ENCODE results near the gene GRK5.

GRK5 gene

DNA sequence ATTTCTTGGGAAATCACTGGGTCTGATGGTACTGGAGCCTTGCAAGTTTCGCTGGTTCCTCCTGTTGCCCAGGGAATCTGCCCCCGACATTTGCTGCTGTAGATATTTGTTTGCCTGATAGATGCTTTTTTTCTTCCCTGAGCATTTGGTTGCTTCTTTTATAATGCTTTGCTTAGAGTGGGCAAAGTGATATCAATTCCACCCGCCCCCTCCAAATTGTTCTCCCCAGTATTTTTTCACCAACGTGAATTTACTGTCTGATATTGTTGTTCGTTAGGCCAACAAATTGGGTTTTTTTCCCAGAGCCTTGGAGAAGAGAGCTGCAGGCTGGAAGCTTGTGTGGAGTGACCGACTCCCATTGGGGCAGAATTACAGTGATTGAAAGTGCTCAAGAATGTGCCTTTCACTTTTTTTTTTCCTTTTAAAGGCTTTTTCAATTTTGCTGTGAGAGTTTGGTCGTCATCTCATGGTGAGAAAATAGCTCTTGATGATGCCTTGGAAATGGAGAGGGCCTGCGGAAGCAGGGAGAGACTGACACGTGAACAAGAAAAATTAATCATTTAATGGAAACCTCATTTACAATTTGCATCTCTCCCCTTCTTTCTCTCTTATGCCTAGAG lies 2.5 kb downstream of the GRK5 start:
- no peak overlapping the region for H3K18ac ChIP-seq (ENCODE audit: low read length)
- no peak overlapping the region for H3K27ac ChIP-seq (ENCODE audit: low read depth, low read length)
- no peak overlapping the region for H2BK120ac ChIP-seq (ENCODE audit: insufficient read depth, low read length, poor library complexity)
- H3K79me1 ChIP-seq (ENCODE audit: low read length): peaks cover 5% of the 10 kb centered on the region
- no peak overlapping the region for H3K9ac ChIP-seq (ENCODE audit: low read length)
- H3K4me2 ChIP-seq (ENCODE audit: low read length): no peak overlapping the region
- H2AFZ ChIP-seq (ENCODE audit: insufficient read depth, low read length, poor library complexity): no peak overlapping the region
- no peak overlapping the region for H4K8ac ChIP-seq (ENCODE audit: low read depth, low read length)
- no CpG with 5 or more reads among the region's 9 CpGs for WGBS (ENCODE audit: extremely low coverage, insufficient coverage, insufficient read length)
- H3K14ac ChIP-seq (ENCODE audit: low read length): no peak overlapping the region
- H3K4me1 ChIP-seq (ENCODE audit: control insufficient read depth in 1 of 2, insufficient read depth in 2 of 2, low read length in 2 of 2): peaks cover 8 to 11% of the 10 kb centered on the region in 2 experiments
- no peak overlapping the region for H2AK5ac ChIP-seq (ENCODE audit: low read length)
- H3K36me3 ChIP-seq (ENCODE audit: control insufficient read depth in 1 of 2, insufficient read depth in 2 of 2, low read length in 2 of 2): no peaks in the 10 kb centered on the region
- H3K9me3 ChIP-seq (ENCODE audit: insufficient read depth, low read depth, low read length): no peaks in the 10 kb centered on the region
- H3K23ac ChIP-seq (ENCODE audit: low read length): no peak overlapping the region
- no peaks in the 10 kb centered on the region for H3K27me3 ChIP-seq (ENCODE audit: insufficient read depth, low read length)
- no peak overlapping the region for H2BK5ac ChIP-seq (ENCODE audit: low read depth, low read length, poor library complexity)
- H3K4ac ChIP-seq (ENCODE audit: low read depth, low read length): no peak overlapping the region
- no peak overlapping the region for H2BK12ac ChIP-seq (ENCODE audit: low read length)
- no peak overlapping the region for H4K91ac ChIP-seq (ENCODE audit: low read depth, low read length)
- peaks cover 3% of the 10 kb centered on the region for H3K79me2 ChIP-seq (ENCODE audit: control insufficient read depth, insufficient read depth, low read length, poor library complexity)
- no peak overlapping the region for H3K4me3 ChIP-seq (ENCODE audit: low read depth, low read length)
- no peak for DNase-seq
- H4K12ac ChIP-seq (ENCODE audit: low read depth, low read length): no peak overlapping the region

- no peak for DNase-seq
- Histone ChIP-seq H3K79me2 (ENCODE audit: control insufficient read depth, insufficient read depth, low read length, poor library complexity) (peaks cover 3% of the 10 kb centered on the region), H3K4me1 (ENCODE audit: control insufficient read depth in 1 of 2, insufficient read depth in 2 of 2, low read length in 2 of 2) (peaks cover 8 to 11% of the 10 kb centered on the region in 2 experiments), H3K18ac (ENCODE audit: low read length) (no peak overlapping the region), H4K91ac (ENCODE audit: low read depth, low read length) (no peak overlapping the region), H3K27ac (ENCODE audit: low read depth, low read length) (no peak overlapping the region), H2BK5ac (ENCODE audit: low read depth, low read length, poor library complexity) (no peak overlapping the region), H3K9ac (ENCODE audit: low read length) (no peak overlapping the region), H3K14ac (ENCODE audit: low read length) (no peak overlapping the region), H3K79me1 (ENCODE audit: low read length) (peaks cover 5% of the 10 kb centered on the region), H3K4me2 (ENCODE audit: low read length) (no peak overlapping the region), H2BK12ac (ENCODE audit: low read length) (no peak overlapping the region), H3K4ac (ENCODE audit: low read depth, low read length) (no peak overlapping the region), H3K27me3 (ENCODE audit: insufficient read depth, low read length) (no peaks in the 10 kb centered on the region), H4K8ac (ENCODE audit: low read depth, low read length) (no peak overlapping the region), H3K23ac (ENCODE audit: low read length) (no peak overlapping the region), H4K12ac (ENCODE audit: low read depth, low read length) (no peak overlapping the region), H3K36me3 (ENCODE audit: control insufficient read depth in 1 of 2, insufficient read depth in 2 of 2, low read length in 2 of 2) (no peaks in the 10 kb centered on the region), H3K9me3 (ENCODE audit: insufficient read depth, low read depth, low read length) (no peaks in the 10 kb centered on the region), H2AFZ (ENCODE audit: insufficient read depth, low read length, poor library complexity) (no peak overlapping the region), H3K4me3 (ENCODE audit: low read depth, low read length) (no peak overlapping the region), H2BK120ac (ENCODE audit: insufficient read depth, low read length, poor library complexity) (no peak overlapping the region), H2AK5ac (ENCODE audit: low read length) (no peak overlapping the region)
- no CpG with 5 or more reads among the region's 2 CpGs for WGBS (ENCODE audit: extremely low coverage, insufficient coverage, insufficient read length)
These were observed 3.3 kb downstream of the GRK5 start for GRCh38 chr10:119210633-119211032.

DNA sequence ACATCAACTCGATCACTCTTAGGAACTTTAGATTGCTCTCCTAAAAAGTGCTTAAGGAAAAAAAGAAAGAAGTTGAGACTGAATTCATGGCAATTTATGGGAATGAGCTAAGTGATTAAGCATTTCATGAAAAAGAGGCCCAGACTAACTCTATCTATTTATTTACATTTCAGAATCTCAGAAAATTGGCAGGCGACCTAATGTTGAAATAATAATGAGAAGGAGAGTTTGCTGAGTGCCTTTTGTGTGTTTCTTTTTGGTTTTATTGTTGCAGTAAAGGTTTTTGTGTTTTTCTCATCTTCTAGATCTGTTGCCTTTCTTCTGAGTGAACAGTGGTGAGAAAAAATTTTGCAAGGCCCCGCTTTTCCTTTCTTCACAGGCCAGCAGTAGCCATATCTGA lies 3.8 kb downstream of the GRK5 start:
- Histone ChIP-seq H3K18ac (ENCODE audit: low read length) (no peak overlapping the region), H4K8ac (ENCODE audit: low read depth, low read length) (no peak overlapping the region), H3K9me3 (ENCODE audit: insufficient read depth, low read depth, low read length) (no peaks in the 10 kb centered on the region), H2AK5ac (ENCODE audit: low read length) (no peak overlapping the region), H2BK120ac (ENCODE audit: insufficient read depth, low read length, poor library complexity) (no peak overlapping the region), H3K4ac (ENCODE audit: low read depth, low read length) (no peak overlapping the region), H3K9ac (ENCODE audit: low read length) (no peak overlapping the region), H2AFZ (ENCODE audit: insufficient read depth, low read length, poor library complexity) (no peak overlapping the region), H3K4me2 (ENCODE audit: low read length) (no peak overlapping the region), H3K79me1 (ENCODE audit: low read length) (peaks cover 5% of the 10 kb centered on the region), H4K91ac (ENCODE audit: low read depth, low read length) (no peak overlapping the region), H3K27ac (ENCODE audit: low read depth, low read length) (no peak overlapping the region), H3K79me2 (ENCODE audit: control insufficient read depth, insufficient read depth, low read length, poor library complexity) (peaks cover 3% of the 10 kb centered on the region), H3K36me3 (ENCODE audit: control insufficient read depth in 1 of 2, insufficient read depth in 2 of 2, low read length in 2 of 2) (no peaks in the 10 kb centered on the region), H3K14ac (ENCODE audit: low read length) (no peak overlapping the region), H3K27me3 (ENCODE audit: insufficient read depth, low read length) (no peaks in the 10 kb centered on the region), H4K12ac (ENCODE audit: low read depth, low read length) (no peak overlapping the region), H2BK5ac (ENCODE audit: low read depth, low read length, poor library complexity) (no peak overlapping the region), H3K4me1 (ENCODE audit: control insufficient read depth in 1 of 2, insufficient read depth in 2 of 2, low read length in 2 of 2) (peaks cover 8 to 11% of the 10 kb centered on the region in 2 experiments), H3K4me3 (ENCODE audit: low read depth, low read length) (no peak overlapping the region), H3K23ac (ENCODE audit: low read length) (no peak overlapping the region), H2BK12ac (ENCODE audit: low read length) (no peak overlapping the region)
- no peak for DNase-seq
- WGBS (ENCODE audit: extremely low coverage, insufficient coverage, insufficient read length): no CpG with 5 or more reads among the region's 3 CpGs

DNA sequence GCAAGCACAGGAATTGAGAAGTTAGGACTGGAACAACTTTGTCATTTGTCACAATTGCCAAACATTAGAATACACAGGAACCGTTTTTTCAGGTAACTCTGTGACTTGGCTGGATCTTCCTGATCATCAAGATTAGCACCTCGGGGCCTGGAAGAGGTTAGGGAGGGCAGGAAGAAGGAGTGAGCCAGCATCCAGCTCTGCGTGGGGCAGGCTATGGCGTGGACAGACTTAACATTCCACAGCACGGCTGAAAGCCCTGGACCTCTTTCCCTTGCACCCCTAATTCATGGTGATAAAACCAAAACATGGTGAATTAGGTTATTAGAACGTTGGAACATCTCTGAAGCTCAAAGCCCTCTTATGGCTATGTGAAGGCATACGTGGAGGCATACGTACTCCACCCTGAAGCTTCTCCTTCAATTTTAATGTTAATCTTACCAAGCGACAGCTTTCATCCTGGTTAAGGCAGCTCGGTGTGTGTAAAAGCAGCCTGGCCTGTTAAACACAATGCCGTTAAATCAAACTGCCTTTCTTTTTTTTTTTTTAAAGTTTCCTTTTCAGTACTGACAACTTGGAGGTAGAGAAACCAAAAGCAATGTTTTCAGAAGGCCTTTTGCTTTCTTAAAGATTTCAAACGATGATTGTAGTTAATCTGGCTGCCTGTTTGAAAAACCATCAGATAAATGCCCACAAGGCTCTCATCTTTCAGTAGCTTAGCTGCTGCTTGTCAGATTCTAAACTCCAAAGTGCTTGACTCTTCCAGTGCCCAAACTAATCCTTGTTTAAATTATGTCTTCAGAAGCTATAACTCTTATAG lies 4.5 kb downstream of the GRK5 start:
- Histone ChIP-seq H2AFZ (ENCODE audit: insufficient read depth, low read length, poor library complexity) (no peak overlapping the region), H3K4ac (ENCODE audit: low read depth, low read length) (no peak overlapping the region), H4K8ac (ENCODE audit: low read depth, low read length) (no peak overlapping the region), H2BK12ac (ENCODE audit: low read length) (no peak overlapping the region), H3K14ac (ENCODE audit: low read length) (no peak overlapping the region), H3K79me2 (ENCODE audit: control insufficient read depth, insufficient read depth, low read length, poor library complexity) (peaks cover 2% of the 10 kb centered on the region), H3K4me1 (ENCODE audit: control insufficient read depth in 1 of 2, insufficient read depth in 2 of 2, low read length in 2 of 2) (peaks cover 8 to 9% of the 10 kb centered on the region in 2 experiments), H3K4me3 (ENCODE audit: low read depth, low read length) (no peak overlapping the region), H3K79me1 (ENCODE audit: low read length) (peaks cover 4% of the 10 kb centered on the region), H2BK120ac (ENCODE audit: insufficient read depth, low read length, poor library complexity) (no peak overlapping the region), H4K91ac (ENCODE audit: low read depth, low read length) (no peak overlapping the region), H3K36me3 (ENCODE audit: control insufficient read depth in 1 of 2, insufficient read depth in 2 of 2, low read length in 2 of 2) (no peaks in the 10 kb centered on the region), H3K27me3 (ENCODE audit: insufficient read depth, low read length) (no peaks in the 10 kb centered on the region), H3K27ac (ENCODE audit: low read depth, low read length) (no peak overlapping the region), H2AK5ac (ENCODE audit: low read length) (no peak overlapping the region), H3K23ac (ENCODE audit: low read length) (no peak overlapping the region), H3K4me2 (ENCODE audit: low read length) (no peak overlapping the region), H3K9me3 (ENCODE audit: insufficient read depth, low read depth, low read length) (no peaks in the 10 kb centered on the region), H4K12ac (ENCODE audit: low read depth, low read length) (no peak overlapping the region), H3K9ac (ENCODE audit: low read length) (no peak overlapping the region), H2BK5ac (ENCODE audit: low read depth, low read length, poor library complexity) (no peak overlapping the region), H3K18ac (ENCODE audit: low read length) (no peak overlapping the region)
- WGBS (ENCODE audit: extremely low coverage, insufficient coverage, insufficient read length): no CpG with 5 or more reads among the region's 12 CpGs
- peak in 1 of 2 donors; percentile 45 for DNase-seq
